Trophoblast cell (in vitro differentiated cells and primary cell): ENCODE data around the gene LRRC27.

Experiments used
- DNase-seq, 2 donors: peaks; one replicate each; pipeline ENCODE4 v3.0.0-alpha.2; 2016
- H2AFZ ChIP-seq: 2 replicates; pipeline ENCODE4 v1.6.1; 2013; ENCODE audit warnings: low read length, moderate library complexity, mild to moderate bottlenecking; ENCODE audit not compliant: insufficient read depth, poor library complexity
- H2AK5ac ChIP-seq: 2 replicates; pipeline ENCODE4 v1.6.1; 2013; ENCODE audit warnings: mild to moderate bottlenecking, low read length
- H2BK120ac ChIP-seq: 2 replicates; pipeline ENCODE4 v1.6.1; 2013; ENCODE audit warnings: low read length, mild to moderate bottlenecking, moderate library complexity; ENCODE audit not compliant: insufficient read depth, poor library complexity
- H2BK12ac ChIP-seq: 2 replicates; pipeline ENCODE4 v1.6.1; 2013; ENCODE audit warnings: mild to moderate bottlenecking, low read length, moderate library complexity
- H2BK5ac ChIP-seq: 2 replicates; pipeline ENCODE4 v1.6.1; 2013; ENCODE audit warnings: low read length, low read depth, moderate library complexity, mild to moderate bottlenecking; ENCODE audit not compliant: poor library complexity
- H3K14ac ChIP-seq: 2 replicates; pipeline ENCODE4 v1.6.1; 2013; ENCODE audit warnings: mild to moderate bottlenecking, low read length
- H3K18ac ChIP-seq: 2 replicates; pipeline ENCODE4 v1.6.1; 2013; ENCODE audit warnings: mild to moderate bottlenecking, low read length
- H3K23ac ChIP-seq: 2 replicates; pipeline ENCODE4 v1.6.1; 2013; ENCODE audit warnings: low read length
- H3K27ac ChIP-seq: 2 replicates; pipeline ENCODE4 v1.5.1; 2013; ENCODE audit warnings: low read depth, mild to moderate bottlenecking, inconsistent platforms, low read length, moderate library complexity
- H3K27me3 ChIP-seq: 2 replicates; pipeline ENCODE4 v1.6.1; 2013; ENCODE audit warnings: inconsistent platforms, mild to moderate bottlenecking, low read length, moderate library complexity; ENCODE audit not compliant: insufficient read depth
- H3K36me3 ChIP-seq, 2 experiments: 1 replicate in 1 of 2; 2 replicates in 1 of 2; pipeline ENCODE4 v1.6.1; 2013; ENCODE audit warnings: low read length in 2 of 2, mild to moderate bottlenecking in 2 of 2, moderate library complexity in 1 of 2; ENCODE audit not compliant: insufficient read depth in 2 of 2, control insufficient read depth in 1 of 2
- H3K4ac ChIP-seq: 2 replicates; pipeline ENCODE4 v1.6.1; 2013; ENCODE audit warnings: low read depth, mild to moderate bottlenecking, low read length, moderate library complexity
- H3K4me1 ChIP-seq, 2 experiments: 1 replicate in 1 of 2; 2 replicates in 1 of 2; pipeline ENCODE4 v1.6.1; 2013; ENCODE audit warnings: low read length in 2 of 2, mild to moderate bottlenecking in 2 of 2, moderate library complexity in 1 of 2; ENCODE audit not compliant: insufficient read depth in 2 of 2, control insufficient read depth in 1 of 2
- H3K4me2 ChIP-seq: 2 replicates; pipeline ENCODE4 v1.6.1; 2013; ENCODE audit warnings: inconsistent platforms, mild to moderate bottlenecking, low read length, moderate library complexity
- H3K4me3 ChIP-seq: 2 replicates; pipeline ENCODE4 v1.5.1; 2013; ENCODE audit warnings: mild to moderate bottlenecking, low read depth, low read length, inconsistent platforms
- H3K79me1 ChIP-seq: one replicate; pipeline ENCODE4 v1.6.1; 2013; ENCODE audit warnings: low read length
- H3K79me2 ChIP-seq: 2 replicates; pipeline ENCODE4 v1.6.1; 2013; ENCODE audit warnings: low read length, mild to moderate bottlenecking; ENCODE audit not compliant: control insufficient read depth, insufficient read depth, poor library complexity
- H3K9ac ChIP-seq: 2 replicates; pipeline ENCODE4 v1.6.1; 2013; ENCODE audit warnings: mild to moderate bottlenecking, low read length
- H3K9me3 ChIP-seq: 2 replicates; pipeline ENCODE4 v1.6.1; 2013; ENCODE audit warnings: low read depth, mild to moderate bottlenecking, control low read depth, inconsistent platforms, low read length; ENCODE audit not compliant: insufficient read depth
- H4K12ac ChIP-seq: 2 replicates; pipeline ENCODE4 v1.6.1; 2013; ENCODE audit warnings: low read depth, mild to moderate bottlenecking, low read length, moderate library complexity
- H4K8ac ChIP-seq: 2 replicates; pipeline ENCODE4 v1.6.1; 2013; ENCODE audit warnings: low read depth, mild to moderate bottlenecking, low read length, moderate library complexity
- H4K91ac ChIP-seq: one replicate; pipeline ENCODE4 v1.6.1; 2013; ENCODE audit warnings: low read depth, mild to moderate bottlenecking, low read length, moderate library complexity
- WGBS: extraction: QIAGEN DNeasy Blood & Tissue Kit; methylation state at CpG from one replicate; pipeline ENCODE4 v1.1.7; 2013; ENCODE audit warnings: missing lambda C conversion rate; ENCODE audit not compliant: insufficient read length, insufficient coverage; ENCODE audit errors: extremely low coverage; 5-methylcytosine and 5-hydroxymethylcytosine counted together

Gene LRRC27

DNA sequence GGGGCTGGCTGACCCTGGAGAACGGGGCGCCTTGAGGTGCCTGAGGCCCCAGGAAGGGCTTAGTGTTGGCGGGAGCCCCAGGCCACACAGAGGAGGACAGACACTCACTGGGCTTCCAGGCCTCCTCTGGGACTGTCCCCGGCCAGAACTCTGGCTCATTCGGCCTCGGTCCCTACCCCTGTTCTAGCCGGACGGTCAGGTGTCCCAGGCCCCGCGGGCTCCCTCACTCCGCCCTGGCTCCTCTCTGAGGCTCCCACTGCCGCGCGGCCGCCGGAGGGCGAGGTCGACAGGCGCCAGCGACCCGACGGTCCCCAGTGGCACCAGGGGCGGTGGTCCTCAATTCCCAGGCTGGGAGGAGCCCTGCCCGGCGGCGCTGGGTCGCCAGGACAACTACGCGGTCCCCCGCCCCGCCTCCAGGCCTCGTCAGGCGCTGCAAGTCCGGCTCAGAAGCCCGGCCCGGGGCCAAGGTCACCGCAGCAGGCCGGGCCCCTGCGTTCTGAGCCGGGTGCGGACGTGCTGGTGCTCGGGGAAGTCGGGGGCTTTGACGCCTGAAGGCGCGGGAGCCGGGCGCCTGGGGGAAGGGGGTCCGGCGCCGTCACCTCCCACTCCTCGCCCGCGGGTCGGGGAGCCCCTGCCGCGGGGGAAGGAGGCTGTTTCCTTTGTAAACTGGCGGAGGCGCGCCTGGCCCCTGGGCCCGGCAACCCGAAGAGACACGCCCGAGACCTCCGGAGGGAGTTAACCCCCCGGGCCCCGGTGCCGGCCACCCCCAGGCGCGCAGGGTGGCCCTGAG lies 63.9 kb downstream of the LRRC27 start:
- no peaks in the 10 kb centered on the region for H3K27me3 ChIP-seq
- H4K12ac ChIP-seq = peak overlapping the region; percentile 1

GRCh38 chr10:132396494-132397035 lies 64.6 kb downstream of the LRRC27 start:
- Histone ChIP-seq H2BK5ac (peak overlapping the region; percentile 23), H2BK12ac (no peak overlapping the region), H3K79me1 (peaks cover 52% of the 10 kb centered on the region), H2AFZ (no peak overlapping the region), H3K36me3 (peaks cover 7 to 10% of the 10 kb centered on the region in 2 experiments), H3K4ac (peak overlapping the region; percentile 30), H2BK120ac (peak overlapping the region; percentile 61), H3K4me1 (peaks cover 48 to 50% of the 10 kb centered on the region in 2 experiments), H3K9ac (peak overlapping the region; percentile 78), H2AK5ac (no peak overlapping the region), H3K14ac (peak overlapping the region; percentile 80), H4K8ac (peak overlapping the region; percentile 75), H3K79me2 (peaks cover 44% of the 10 kb centered on the region), H3K23ac (no peak overlapping the region), H4K12ac (peak overlapping the region; percentile 21), H3K18ac (peak overlapping the region; percentile 55), H3K4me3 (peak overlapping the region; percentile 69), H3K9me3 (peaks cover 10% of the 10 kb centered on the region), H3K27ac (peak overlapping the region; percentile 75), H4K91ac (peak overlapping the region; percentile 94), H3K27me3 (no peaks in the 10 kb centered on the region), H3K4me2 (peak overlapping the region; percentile 70)
- WGBS = no CpG with 5 or more reads among the region's 80 CpGs
- DNase-seq = peak; percentile 48 to 67

More for the DNA sequence above, 63.9 kb downstream of the LRRC27 start:
- H3K4ac ChIP-seq = peak overlapping the region; percentile 28
- H2AK5ac ChIP-seq = peak overlapping the region; percentile 22
- no peak overlapping the region for H3K23ac ChIP-seq
- peak overlapping the region; percentile 69 for H3K4me3 ChIP-seq
- peaks cover 7% of the 10 kb centered on the region in 2 experiments for H3K36me3 ChIP-seq
- H3K18ac ChIP-seq = peak overlapping the region; percentile 55
- H3K79me2 ChIP-seq = peaks cover 37% of the 10 kb centered on the region
- WGBS = no CpG with 5 or more reads among the region's 71 CpGs
- peak overlapping the region; percentile 75 for H4K8ac ChIP-seq
- peak overlapping the region; percentile 80 for H3K14ac ChIP-seq
- peak overlapping the region; percentile 94 for H4K91ac ChIP-seq
- H2BK120ac ChIP-seq = peak overlapping the region; percentile 61
- H3K9ac ChIP-seq = peak overlapping the region; percentile 78
- peaks cover 47% of the 10 kb centered on the region for H3K79me1 ChIP-seq
- peak overlapping the region; percentile 70 for H3K4me2 ChIP-seq
- H3K9me3 ChIP-seq = peaks cover 10% of the 10 kb centered on the region
- H3K4me1 ChIP-seq = peaks cover 44 to 45% of the 10 kb centered on the region in 2 experiments
- no peak overlapping the region for H2AFZ ChIP-seq
- peak overlapping the region; percentile 75 for H3K27ac ChIP-seq
- H2BK12ac ChIP-seq = peak overlapping the region; percentile 52
- peak; percentile 55 to 66 for DNase-seq
- peak overlapping the region; percentile 25 for H2BK5ac ChIP-seq

- Histone ChIP-seq H3K9ac (peak within 1 kb of the TSS; percentile 78), H4K91ac (peak within 1 kb of the TSS; percentile 96), H3K18ac (peak within 1 kb of the TSS; percentile 87), H3K4ac (peak within 1 kb of the TSS; percentile 87), H2AFZ (peak within 1 kb of the TSS; percentile 85), H3K9me3 (peaks cover 7% of the 10 kb centered on the region), H2BK120ac (peak within 1 kb of the TSS; percentile 90), H3K79me1 (peaks cover 53% of the 10 kb centered on the region), H2BK12ac (peak within 1 kb of the TSS; percentile 20), H4K12ac (peak within 1 kb of the TSS; percentile 78), H3K23ac (no peak within 1 kb of the TSS), H3K79me2 (peaks cover 48% of the 10 kb centered on the region), H2AK5ac (peak within 1 kb of the TSS; percentile 36), H3K36me3 (peaks cover 7 to 11% of the 10 kb centered on the region in 2 experiments), H3K27me3 (no peaks in the 10 kb centered on the region), H3K4me1 (peaks cover 48 to 56% of the 10 kb centered on the region in 2 experiments), H4K8ac (peak within 1 kb of the TSS; percentile 91), H3K4me2 (peak within 1 kb of the TSS; percentile 81), H3K27ac (peak within 1 kb of the TSS; percentile 75), H2BK5ac (peak within 1 kb of the TSS; percentile 78), H3K14ac (peak within 1 kb of the TSS; percentile 92), H3K4me3 (peak within 1 kb of the TSS; percentile 83)
- no CpG with 5 or more reads among the region's 86 CpGs for WGBS
- peak in 1 of 2 donors; percentile 60 for DNase-seq
Measured at GRCh38 chr10:132397036-132397541, 65.1 kb downstream of the LRRC27 start, which contains the start of gene PWWP2B. TSS of gene PWWP2B (plus strand) at chr10:132397200. CDS start at chr10:132397227, 27 bp downstream.
